Activated naive CD8-positive, alpha-beta T cell (primary cell): ENCODE measurements around the gene MX2.

ENCODE experiments used
- H3K27ac Mint-ChIP-seq: one replicate; pipeline ENCODE4 v1.8.0; 2021; ENCODE audit warnings: mixed read lengths
- H3K27me3 Mint-ChIP-seq: one replicate; pipeline ENCODE4 v1.8.0; 2021; ENCODE audit warnings: mixed read lengths
- H3K36me3 Mint-ChIP-seq: one replicate; pipeline ENCODE4 v1.8.0; 2021; ENCODE audit warnings: mixed read lengths
- H3K4me1 Mint-ChIP-seq: one replicate; pipeline ENCODE4 v1.8.0; 2021; ENCODE audit warnings: low read depth, mixed read lengths
- H3K4me3 Mint-ChIP-seq: one replicate; pipeline ENCODE4 v1.8.0; 2021; ENCODE audit warnings: mild to moderate bottlenecking, mixed read lengths
- H3K9me3 Mint-ChIP-seq: one replicate; pipeline ENCODE4 v1.8.0; 2021; ENCODE audit warnings: low read depth, mixed read lengths

The MX2 gene

GRCh38 chr21:41326414-41327080 is 35.3 kb upstream of the MX2 start:
- Mint-ChIP-seq H3K27ac (no peak overlapping the region), H3K4me1 (peaks cover 5% of the 10 kb centered on the region), H3K27me3 (peaks cover 2% of the 10 kb centered on the region), H3K9me3 (no peaks in the 10 kb centered on the region), H3K4me3 (no peak overlapping the region), H3K36me3 (no peaks in the 10 kb centered on the region)

- Mint-ChIP-seq H3K27me3 (no peaks in the 10 kb centered on the region), H3K36me3 (no peaks in the 10 kb centered on the region), H3K4me1 (no peaks in the 10 kb centered on the region), H3K27ac (no peak overlapping the region), H3K9me3 (no peaks in the 10 kb centered on the region), H3K4me3 (no peak overlapping the region)
Observed at GRCh38 chr21:41327753-41328152, 34.1 kb upstream of the MX2 start.

- H3K4me1 Mint-ChIP-seq: no peaks in the 10 kb centered on the region
- peaks cover 12% of the 10 kb centered on the region for H3K9me3 Mint-ChIP-seq
- H3K27me3 Mint-ChIP-seq: no peaks in the 10 kb centered on the region
- H3K27ac Mint-ChIP-seq: no peak overlapping the region
- H3K4me3 Mint-ChIP-seq: no peak overlapping the region
- H3K36me3 Mint-ChIP-seq: peaks cover 2% of the 10 kb centered on the region
Observed at GRCh38 chr21:41328660-41329607, 32.9 kb upstream of the MX2 start.

- Mint-ChIP-seq H3K36me3 (peaks cover 4% of the 10 kb centered on the region), H3K27ac (no peak overlapping the region), H3K27me3 (no peaks in the 10 kb centered on the region)
Observed at GRCh38 chr21:41333752-41334151, 28.1 kb upstream of the MX2 start.

GRCh38 chr21:41337515-41337914 is 24.3 kb upstream of the MX2 start:
- H3K9me3 Mint-ChIP-seq: peaks cover 20% of the 10 kb centered on the region
- no peak overlapping the region for H3K27ac Mint-ChIP-seq
- no peaks in the 10 kb centered on the region for H3K27me3 Mint-ChIP-seq
- H3K36me3 Mint-ChIP-seq: peaks cover 6% of the 10 kb centered on the region
- no peak overlapping the region for H3K4me3 Mint-ChIP-seq
- H3K4me1 Mint-ChIP-seq: no peaks in the 10 kb centered on the region

More at GRCh38 chr21:41333752-41334151, 28.1 kb upstream of the MX2 start:
- no peaks in the 10 kb centered on the region for H3K4me1 Mint-ChIP-seq
- H3K4me3 Mint-ChIP-seq: no peak overlapping the region
- peaks cover 15% of the 10 kb centered on the region for H3K9me3 Mint-ChIP-seq

- Mint-ChIP-seq H3K27me3 (no peaks in the 10 kb centered on the region), H3K4me3 (no peak overlapping the region), H3K9me3 (peaks cover 14% of the 10 kb centered on the region), H3K4me1 (no peaks in the 10 kb centered on the region), H3K36me3 (peaks cover 6% of the 10 kb centered on the region), H3K27ac (no peak overlapping the region)
Observed at GRCh38 chr21:41338455-41338854, 23.4 kb upstream of the MX2 start.

- Mint-ChIP-seq H3K4me1 (no peaks in the 10 kb centered on the region), H3K36me3 (peaks cover 2% of the 10 kb centered on the region), H3K27me3 (no peaks in the 10 kb centered on the region), H3K9me3 (peaks cover 6% of the 10 kb centered on the region), H3K4me3 (no peak overlapping the region), H3K27ac (no peak overlapping the region)
Observed at GRCh38 chr21:41342035-41342434, 19.8 kb upstream of the MX2 start.

GRCh38 chr21:41344146-41344545 is 17.7 kb upstream of the MX2 start:
- Mint-ChIP-seq H3K9me3 (peaks cover 6% of the 10 kb centered on the region), H3K27me3 (no peaks in the 10 kb centered on the region), H3K27ac (no peak overlapping the region), H3K4me3 (no peak overlapping the region), H3K4me1 (no peaks in the 10 kb centered on the region), H3K36me3 (peaks cover 2% of the 10 kb centered on the region)

- Mint-ChIP-seq H3K9me3 (peaks cover 6% of the 10 kb centered on the region), H3K27ac (no peak overlapping the region), H3K4me3 (no peak overlapping the region), H3K27me3 (peaks cover 1% of the 10 kb centered on the region), H3K4me1 (no peaks in the 10 kb centered on the region), H3K36me3 (peaks cover 2% of the 10 kb centered on the region)
Observed at GRCh38 chr21:41345356-41345755, 16.5 kb upstream of the MX2 start.

GRCh38 chr21:41345934-41346685 is 15.7 kb upstream of the MX2 start:
- H3K9me3 Mint-ChIP-seq: peaks cover 6% of the 10 kb centered on the region
- H3K36me3 Mint-ChIP-seq: peaks cover 2% of the 10 kb centered on the region
- H3K27me3 Mint-ChIP-seq: peaks cover 1% of the 10 kb centered on the region
- no peak overlapping the region for H3K27ac Mint-ChIP-seq
- H3K4me1 Mint-ChIP-seq: no peaks in the 10 kb centered on the region
- H3K4me3 Mint-ChIP-seq: no peak overlapping the region

- Mint-ChIP-seq H3K4me3 (no peak overlapping the region), H3K27ac (no peak overlapping the region), H3K9me3 (peaks cover 6% of the 10 kb centered on the region), H3K27me3 (peaks cover 1% of the 10 kb centered on the region), H3K4me1 (no peaks in the 10 kb centered on the region), H3K36me3 (peaks cover 2% of the 10 kb centered on the region)
Observed at GRCh38 chr21:41346758-41347157, 15.1 kb upstream of the MX2 start.

- peaks cover 1% of the 10 kb centered on the region for H3K27me3 Mint-ChIP-seq
- H3K4me1 Mint-ChIP-seq: no peaks in the 10 kb centered on the region
- H3K9me3 Mint-ChIP-seq: no peaks in the 10 kb centered on the region
- no peak overlapping the region for H3K4me3 Mint-ChIP-seq
- H3K36me3 Mint-ChIP-seq: no peaks in the 10 kb centered on the region
- H3K27ac Mint-ChIP-seq: no peak overlapping the region
Observed at GRCh38 chr21:41348434-41348833, 13.4 kb upstream of the MX2 start.

- Mint-ChIP-seq H3K9me3 (no peaks in the 10 kb centered on the region), H3K36me3 (no peaks in the 10 kb centered on the region), H3K27me3 (peaks cover 1% of the 10 kb centered on the region), H3K4me1 (no peaks in the 10 kb centered on the region), H3K27ac (no peak overlapping the region), H3K4me3 (no peak overlapping the region)
Observed at GRCh38 chr21:41349126-41349525, 12.7 kb upstream of the MX2 start.

- H3K36me3 Mint-ChIP-seq: no peaks in the 10 kb centered on the region
- H3K9me3 Mint-ChIP-seq: no peaks in the 10 kb centered on the region
- H3K4me1 Mint-ChIP-seq: no peaks in the 10 kb centered on the region
- H3K4me3 Mint-ChIP-seq: no peak overlapping the region
- H3K27ac Mint-ChIP-seq: no peak overlapping the region
- peaks cover 1% of the 10 kb centered on the region for H3K27me3 Mint-ChIP-seq
Observed at GRCh38 chr21:41349619-41350390, 12.0 kb upstream of the MX2 start.
